ENCODE data around the gene B3GALT6.
A peak's percentile ranks its signal among the peaks of the same experiment; 100 is the strongest.

B3GALT6 gene

DNA sequence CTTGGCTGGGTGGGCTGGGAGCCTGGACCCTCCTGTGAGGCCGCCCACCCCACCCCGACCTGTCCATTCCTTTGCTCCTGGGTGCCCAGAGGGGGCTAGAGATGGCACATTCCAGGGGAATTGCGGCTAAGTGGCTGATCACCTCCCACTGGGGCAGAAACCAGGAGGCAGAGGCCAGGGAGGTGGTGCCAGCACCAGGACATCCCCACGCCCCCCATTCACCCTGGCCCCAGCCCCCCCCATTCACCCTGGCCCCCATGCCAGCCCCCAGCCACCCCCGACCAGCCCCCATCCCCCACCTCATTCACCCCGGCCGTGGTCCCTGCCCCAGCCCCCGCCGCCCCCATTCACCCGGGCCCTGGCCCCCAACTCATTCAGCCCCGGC is 8.3 kb downstream of the B3GALT6 start:
- Histone ChIP-seq H3K4me1 (ENCODE audit: control insufficient read depth, insufficient read depth, low read length) (peaks cover 31% of the 10 kb centered on the region), H3K9ac (ENCODE audit: low read length) (no peak overlapping the region), H3K36me3 (ENCODE audit: control insufficient read depth, insufficient read depth, low read length) (no peaks in the 10 kb centered on the region), H3K4me3 (ENCODE audit: low read length) (no peak overlapping the region), H3K27me3 (ENCODE audit: control insufficient read depth, insufficient read depth, low read length) (peaks cover 41% of the 10 kb centered on the region), H3K9me3 (ENCODE audit: control insufficient read depth, low read length) (no peaks in the 10 kb centered on the region)

DNA sequence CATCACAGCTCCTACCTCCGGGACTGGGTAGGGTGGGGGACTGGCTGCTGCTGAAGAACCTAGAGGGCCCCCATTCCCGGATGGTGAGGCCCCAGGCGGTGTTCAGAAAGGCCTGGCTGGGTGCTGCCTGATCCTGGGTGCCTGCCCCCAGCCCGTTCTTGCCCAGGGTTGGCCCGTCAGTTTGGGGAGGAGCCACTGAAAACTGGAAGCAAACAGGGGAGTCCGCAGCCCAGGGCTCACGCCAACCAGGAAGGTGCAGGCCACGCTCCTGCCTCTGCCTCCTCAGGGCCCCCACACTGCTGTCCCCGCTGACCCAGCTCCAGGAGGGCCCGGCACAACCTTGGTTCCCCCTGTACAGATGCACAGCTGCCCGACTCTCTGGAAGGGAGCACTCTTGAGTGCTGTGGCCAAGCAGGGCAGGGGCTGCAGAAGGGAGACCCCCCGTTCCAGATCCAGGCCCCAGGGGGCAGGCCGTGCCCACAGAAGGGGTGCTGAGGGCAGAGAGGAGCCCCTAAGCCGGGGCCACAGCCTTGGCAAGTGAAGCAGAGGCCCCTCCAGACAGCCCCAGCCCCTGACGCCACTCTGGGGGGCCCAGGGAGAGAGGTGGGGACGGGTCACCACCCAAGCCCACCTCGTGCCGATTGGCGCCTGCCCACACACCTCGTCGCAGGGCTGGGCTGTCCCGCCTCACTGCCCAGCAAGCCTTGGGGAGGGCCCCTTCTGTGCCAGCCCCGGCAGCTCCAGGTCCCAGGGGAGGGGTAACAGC is 9.0 kb downstream of the B3GALT6 start:
- Histone ChIP-seq H3K4me1 (ENCODE audit: control insufficient read depth, insufficient read depth, low read length) (peaks cover 31% of the 10 kb centered on the region), H3K4me3 (ENCODE audit: low read length) (no peak overlapping the region), H3K27me3 (ENCODE audit: control insufficient read depth, insufficient read depth, low read length) (peaks cover 47% of the 10 kb centered on the region)

DNA sequence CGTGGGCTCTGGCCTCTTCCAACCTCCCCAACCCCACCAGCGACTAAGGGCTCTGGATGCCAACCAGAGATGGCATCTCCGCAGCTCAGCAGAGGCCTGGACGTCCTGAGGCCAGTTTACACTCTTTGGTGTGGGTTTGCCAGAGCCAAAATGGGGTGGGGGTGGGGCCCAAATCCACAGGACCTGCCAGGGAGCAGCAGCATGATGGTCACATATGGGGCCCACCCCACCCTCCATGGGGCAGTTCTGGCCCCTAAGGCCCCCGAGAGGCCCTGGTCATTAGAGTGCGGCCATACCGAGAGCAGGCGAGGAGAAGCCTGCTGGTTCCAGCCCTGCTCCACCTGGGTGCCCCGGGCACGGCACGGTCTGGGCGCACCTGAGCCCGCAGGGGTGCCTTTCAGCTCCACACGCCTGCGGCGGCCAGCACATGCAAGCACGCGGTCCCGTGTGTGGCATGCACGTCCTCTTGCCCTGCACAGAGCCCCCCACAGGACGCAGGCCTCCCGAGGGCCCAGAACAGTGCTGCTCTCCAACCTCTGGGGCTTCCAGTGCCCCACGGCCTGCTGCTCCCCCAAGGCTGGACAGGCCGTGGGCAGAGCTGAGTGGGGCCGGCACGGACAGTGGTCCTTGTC is 9.7 kb downstream of the B3GALT6 start:
- no peak overlapping the region for H3K9ac ChIP-seq (ENCODE audit: low read length)
- peaks cover 31% of the 10 kb centered on the region for H3K4me1 ChIP-seq (ENCODE audit: control insufficient read depth, insufficient read depth, low read length)
- no peak overlapping the region for H3K4me3 ChIP-seq (ENCODE audit: low read length)
- no peaks in the 10 kb centered on the region for H3K36me3 ChIP-seq (ENCODE audit: control insufficient read depth, insufficient read depth, low read length)
- peaks cover 50% of the 10 kb centered on the region for H3K27me3 ChIP-seq (ENCODE audit: control insufficient read depth, insufficient read depth, low read length)
- H3K9me3 ChIP-seq (ENCODE audit: control insufficient read depth, low read length) = no peaks in the 10 kb centered on the region

More for the DNA sequence above, 9.0 kb downstream of the B3GALT6 start:
- no peak overlapping the region for H3K9ac ChIP-seq (ENCODE audit: low read length)
- no peaks in the 10 kb centered on the region for H3K36me3 ChIP-seq (ENCODE audit: control insufficient read depth, insufficient read depth, low read length)
- no peaks in the 10 kb centered on the region for H3K9me3 ChIP-seq (ENCODE audit: control insufficient read depth, low read length)

DNA sequence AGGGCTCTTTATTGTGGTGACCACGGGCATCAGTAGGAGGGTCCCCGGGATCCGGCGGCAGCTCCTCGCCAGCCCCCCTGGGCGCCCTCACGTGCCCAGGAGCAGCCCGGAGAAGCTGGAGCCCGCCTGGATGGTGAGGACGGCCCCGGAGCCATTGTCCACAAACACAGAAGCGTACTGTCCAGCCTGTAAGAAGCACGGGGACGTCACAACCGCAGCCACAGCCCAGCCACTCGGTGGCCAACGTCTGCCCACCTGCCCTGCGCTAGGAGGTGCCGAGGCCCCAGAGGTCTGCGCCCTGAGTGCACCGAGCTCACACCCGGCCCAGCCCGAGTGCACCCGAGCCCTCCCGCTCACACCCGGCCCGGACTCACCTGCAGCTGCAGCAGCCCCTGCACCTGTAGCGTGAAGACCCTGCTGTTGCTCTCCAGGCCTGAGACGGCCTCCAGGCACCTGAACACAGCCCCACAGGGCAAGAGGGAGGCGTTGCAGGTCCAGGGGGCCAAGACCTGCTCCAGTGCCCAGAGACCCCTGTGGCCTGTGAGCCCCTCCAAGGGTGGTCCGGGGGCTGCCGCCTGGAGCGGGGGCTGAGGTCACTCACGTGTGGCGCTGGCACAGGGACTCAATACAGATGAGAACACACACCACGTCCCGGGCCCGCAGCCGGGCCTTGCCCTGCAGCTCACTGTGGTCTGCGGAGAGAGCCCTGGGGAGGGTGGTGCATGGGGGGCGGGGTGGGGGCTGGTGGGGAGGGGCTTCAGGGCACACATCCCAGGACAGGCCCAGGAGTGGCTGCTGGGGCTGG is 10.6 kb downstream of the B3GALT6 start:
- Histone ChIP-seq H3K9me3 (ENCODE audit: control insufficient read depth, low read length) (no peaks in the 10 kb centered on the region), H3K4me1 (ENCODE audit: control insufficient read depth, insufficient read depth, low read length) (peaks cover 24% of the 10 kb centered on the region), H3K4me3 (ENCODE audit: low read length) (no peak overlapping the region), H3K27me3 (ENCODE audit: control insufficient read depth, insufficient read depth, low read length) (peaks cover 50% of the 10 kb centered on the region), H3K9ac (ENCODE audit: low read length) (no peak overlapping the region), H3K36me3 (ENCODE audit: control insufficient read depth, insufficient read depth, low read length) (no peaks in the 10 kb centered on the region)

DNA sequence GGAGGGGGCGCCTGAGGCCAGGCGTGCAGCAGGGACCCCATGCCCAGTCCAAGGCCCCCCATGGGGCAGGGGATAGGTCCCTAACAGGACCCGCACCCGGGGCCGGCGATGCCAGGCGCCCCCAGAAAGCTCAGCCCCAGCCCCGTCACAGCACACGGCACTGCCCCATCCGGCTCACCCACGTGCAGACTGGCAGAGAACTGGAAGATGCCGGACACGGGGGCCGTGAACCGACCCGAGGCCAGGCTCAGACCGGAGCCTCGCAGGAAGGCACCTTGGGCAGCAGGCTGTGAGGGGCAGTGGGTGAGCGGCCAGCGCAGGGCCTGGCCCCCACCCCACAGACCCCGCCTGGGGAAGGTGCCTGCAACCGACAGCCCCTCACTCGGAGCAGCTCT is 11.2 kb downstream of the B3GALT6 start:
- Histone ChIP-seq H3K36me3 (ENCODE audit: control insufficient read depth, insufficient read depth, low read length) (no peaks in the 10 kb centered on the region), H3K9ac (ENCODE audit: low read length) (no peak overlapping the region), H3K4me3 (ENCODE audit: low read length) (no peak overlapping the region), H3K9me3 (ENCODE audit: control insufficient read depth, low read length) (no peaks in the 10 kb centered on the region), H3K4me1 (ENCODE audit: control insufficient read depth, insufficient read depth, low read length) (peaks cover 18% of the 10 kb centered on the region), H3K27me3 (ENCODE audit: control insufficient read depth, insufficient read depth, low read length) (peaks cover 50% of the 10 kb centered on the region)

DNA sequence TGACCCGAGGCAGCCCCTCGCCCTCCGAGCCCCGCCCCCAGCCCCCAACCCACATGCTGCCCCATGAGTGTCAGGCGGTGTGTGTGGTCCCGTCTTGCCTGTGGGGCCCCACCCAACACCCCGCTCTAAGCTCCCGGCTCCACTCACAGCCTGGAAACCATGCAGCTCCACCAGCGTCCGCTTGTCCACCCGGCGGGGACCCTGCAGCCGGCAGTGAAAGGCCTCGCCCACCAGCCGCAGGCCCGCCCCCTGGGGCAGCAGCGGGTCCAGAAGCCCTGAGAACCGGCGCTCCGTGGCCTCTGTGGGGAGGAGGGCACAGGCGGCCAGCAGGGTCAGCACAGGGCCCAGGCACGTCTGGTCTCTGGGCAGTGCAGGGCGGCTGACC is 11.8 kb downstream of the B3GALT6 start:
- Histone ChIP-seq H3K9me3 (ENCODE audit: control insufficient read depth, low read length) (no peaks in the 10 kb centered on the region), H3K4me1 (ENCODE audit: control insufficient read depth, insufficient read depth, low read length) (peaks cover 14% of the 10 kb centered on the region), H3K27me3 (ENCODE audit: control insufficient read depth, insufficient read depth, low read length) (peaks cover 45% of the 10 kb centered on the region), H3K9ac (ENCODE audit: low read length) (no peak overlapping the region), H3K36me3 (ENCODE audit: control insufficient read depth, insufficient read depth, low read length) (no peaks in the 10 kb centered on the region), H3K4me3 (ENCODE audit: low read length) (peak overlapping the region; percentile 22)

DNA sequence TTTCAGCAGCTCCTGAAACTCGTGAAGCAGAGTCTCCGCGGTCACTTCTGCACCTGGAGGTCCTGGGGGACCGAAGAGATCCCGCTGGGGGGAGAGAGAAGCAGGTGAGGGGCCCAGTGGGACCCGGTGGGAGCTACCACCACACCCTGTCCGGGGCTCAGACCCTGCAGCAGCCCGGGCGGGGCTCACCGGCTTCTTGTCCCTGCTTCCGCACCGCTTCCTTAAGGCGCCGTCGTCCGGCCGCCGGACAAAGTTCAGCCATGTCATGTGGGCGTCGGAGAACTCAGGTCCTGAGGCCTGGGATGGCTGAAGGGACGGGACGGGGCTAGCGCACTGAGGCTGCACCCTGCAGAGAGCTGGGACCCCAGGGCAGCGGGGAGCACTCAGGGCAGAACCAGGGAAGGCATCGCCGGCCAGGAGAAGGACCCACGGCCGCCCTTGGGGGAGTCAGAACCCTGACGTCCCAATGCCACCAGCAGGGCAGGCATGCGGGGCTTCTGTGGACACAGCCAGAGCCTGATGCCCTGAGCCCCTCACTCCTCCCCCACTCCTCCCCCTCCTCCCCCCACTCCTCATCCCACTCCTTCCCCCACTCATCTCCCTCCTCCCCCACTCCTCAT is 12.3 kb downstream of the B3GALT6 start:
- peaks cover 40% of the 10 kb centered on the region for H3K27me3 ChIP-seq (ENCODE audit: control insufficient read depth, insufficient read depth, low read length)
- no peaks in the 10 kb centered on the region for H3K9me3 ChIP-seq (ENCODE audit: control insufficient read depth, low read length)
- H3K4me3 ChIP-seq (ENCODE audit: low read length) = peak overlapping the region; percentile 22
- no peak overlapping the region for H3K9ac ChIP-seq (ENCODE audit: low read length)
- H3K36me3 ChIP-seq (ENCODE audit: control insufficient read depth, insufficient read depth, low read length) = no peaks in the 10 kb centered on the region
- peaks cover 14% of the 10 kb centered on the region for H3K4me1 ChIP-seq (ENCODE audit: control insufficient read depth, insufficient read depth, low read length)

DNA sequence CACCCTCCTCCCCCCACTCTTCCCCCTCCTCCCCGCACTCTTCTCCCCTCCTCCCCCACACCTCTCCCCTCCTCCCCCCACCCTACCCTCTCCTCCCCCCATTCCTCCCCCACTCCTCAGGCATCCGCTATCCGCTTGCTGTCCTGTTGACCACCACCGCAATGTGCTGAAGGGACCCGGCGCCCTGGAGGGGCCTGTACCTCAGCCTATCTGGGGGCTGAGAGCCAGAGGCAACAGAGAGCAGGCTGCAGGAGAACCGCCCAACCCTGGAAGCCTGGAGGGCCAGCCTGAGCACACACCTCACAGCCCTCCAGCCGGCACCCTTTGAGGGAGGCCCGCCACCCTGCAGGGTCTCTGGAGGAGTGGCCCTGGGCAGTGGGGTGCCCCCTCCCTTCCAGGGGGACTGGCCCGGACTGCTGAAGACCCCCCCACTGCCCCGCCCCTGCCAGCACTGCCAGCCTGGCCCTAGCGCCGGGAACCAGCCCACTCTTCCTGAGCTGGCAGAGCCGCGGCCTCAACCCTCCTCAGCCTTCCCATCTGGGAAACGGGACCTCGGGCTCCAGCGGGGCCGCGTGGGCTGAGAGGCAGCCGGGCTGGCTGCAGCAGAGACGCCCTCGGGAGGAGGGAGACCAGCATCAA is 13.3 kb downstream of the B3GALT6 start:
- Histone ChIP-seq H3K27me3 (ENCODE audit: control insufficient read depth, insufficient read depth, low read length) (peaks cover 30% of the 10 kb centered on the region), H3K9ac (ENCODE audit: low read length) (no peak overlapping the region), H3K4me1 (ENCODE audit: control insufficient read depth, insufficient read depth, low read length) (peaks cover 11% of the 10 kb centered on the region), H3K4me3 (ENCODE audit: low read length) (no peak overlapping the region), H3K36me3 (ENCODE audit: control insufficient read depth, insufficient read depth, low read length) (no peaks in the 10 kb centered on the region), H3K9me3 (ENCODE audit: control insufficient read depth, low read length) (no peaks in the 10 kb centered on the region)

DNA sequence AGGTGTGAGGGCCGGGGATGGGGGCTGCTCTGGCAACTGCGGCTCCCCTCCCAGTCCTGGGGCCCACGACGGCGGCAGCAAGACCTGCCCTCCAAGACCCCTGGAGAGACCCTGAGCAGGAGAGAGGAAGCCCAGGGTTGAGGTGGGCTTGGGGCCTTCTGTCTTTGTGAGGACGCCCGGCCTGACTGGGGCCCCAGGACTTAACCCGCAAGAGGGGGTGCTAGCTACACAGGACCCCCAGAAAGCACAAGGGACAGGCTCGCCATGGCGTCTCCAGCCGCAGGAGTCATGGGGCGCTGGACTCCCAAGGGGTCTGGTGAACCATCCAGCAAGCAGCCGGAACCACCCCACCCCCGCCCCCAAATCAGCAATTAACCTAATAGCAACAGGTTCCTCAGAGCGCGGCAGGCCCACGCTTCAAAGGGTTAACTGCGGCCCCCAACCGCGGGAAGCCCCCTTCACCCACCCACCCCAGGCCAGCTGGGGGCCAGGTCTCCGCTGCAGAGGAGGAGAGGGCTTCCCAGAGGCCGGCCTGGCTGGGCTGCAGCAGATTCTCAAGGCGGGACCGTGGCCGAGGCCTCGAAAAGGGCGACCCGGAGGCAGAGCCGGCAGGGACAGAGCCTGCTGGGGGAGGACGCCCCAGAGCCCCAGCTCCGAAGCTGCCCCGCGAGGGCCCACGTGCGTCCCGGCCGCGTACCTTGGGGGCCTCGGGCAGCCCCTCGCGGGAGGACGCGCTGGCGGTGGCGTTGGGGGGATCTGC is 14.0 kb downstream of the B3GALT6 start:
- Histone ChIP-seq H3K36me3 (ENCODE audit: control insufficient read depth, insufficient read depth, low read length) (no peaks in the 10 kb centered on the region), H3K4me3 (ENCODE audit: low read length) (no peak overlapping the region)

DNA sequence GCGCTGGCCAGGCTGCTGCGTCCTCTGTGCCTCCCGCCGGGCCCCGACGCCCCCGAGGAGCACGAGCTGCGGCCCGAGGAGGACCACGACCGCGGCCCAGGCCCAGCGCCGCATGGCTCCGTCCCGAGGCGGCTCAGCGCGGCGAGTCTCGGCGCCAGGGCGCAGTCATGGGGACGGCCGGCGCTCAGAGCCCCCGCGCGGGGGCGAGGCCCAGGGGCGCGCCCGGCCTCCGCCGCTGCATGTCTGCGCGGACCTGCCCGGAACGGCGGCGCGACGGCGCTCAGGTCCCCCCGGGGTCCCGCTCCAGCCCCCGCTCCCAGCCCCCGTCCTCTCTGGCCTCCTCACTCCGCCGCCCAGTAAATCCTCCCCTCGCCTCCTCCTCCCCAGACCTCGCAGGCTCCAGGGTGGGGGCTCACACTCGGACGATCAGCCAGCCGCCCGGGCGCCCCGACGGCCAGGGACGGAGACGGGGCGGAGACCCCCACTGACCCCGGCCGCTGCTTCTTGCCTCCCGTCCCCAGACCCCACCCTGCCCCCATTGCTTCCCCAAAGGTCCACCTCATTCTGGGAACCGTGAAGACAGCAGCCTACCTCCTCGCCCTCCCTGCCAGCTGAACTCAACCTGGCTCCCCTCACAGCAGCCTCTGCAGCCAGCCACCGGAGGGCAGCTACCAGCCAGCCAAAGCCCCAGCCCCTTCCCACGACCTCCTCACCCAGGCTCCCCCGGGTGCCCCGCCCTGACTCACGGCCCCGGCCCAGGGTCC is 14.7 kb downstream of the B3GALT6 start, which contains the start of gene C1QTNF12:
Gene C1QTNF12 (minus strand): TSS at position 146 of the 764 bp plus-strand sequence. CDS start 32 bp downstream, at position 114.
- Histone ChIP-seq H3K27me3 (ENCODE audit: control insufficient read depth, insufficient read depth, low read length) (peaks cover 30% of the 10 kb centered on the region), H3K4me3 (ENCODE audit: low read length) (no peak within 1 kb of the TSS), H3K4me1 (ENCODE audit: control insufficient read depth, insufficient read depth, low read length) (peaks cover 8% of the 10 kb centered on the region), H3K9me3 (ENCODE audit: control insufficient read depth, low read length) (no peaks in the 10 kb centered on the region), H3K36me3 (ENCODE audit: control insufficient read depth, insufficient read depth, low read length) (no peaks in the 10 kb centered on the region), H3K9ac (ENCODE audit: low read length) (no peak within 1 kb of the TSS)

More for the DNA sequence above, 14.0 kb downstream of the B3GALT6 start:
- peaks cover 9% of the 10 kb centered on the region for H3K4me1 ChIP-seq (ENCODE audit: control insufficient read depth, insufficient read depth, low read length)
- H3K27me3 ChIP-seq (ENCODE audit: control insufficient read depth, insufficient read depth, low read length) = peaks cover 30% of the 10 kb centered on the region
- H3K9me3 ChIP-seq (ENCODE audit: control insufficient read depth, low read length) = no peaks in the 10 kb centered on the region
- no peak overlapping the region for H3K9ac ChIP-seq (ENCODE audit: low read length)
